A549 treated with CORT108297 at 1 μM for 4 hours (cell line): ENCODE results near the gene COX6A2. TPM values are rescaled to one million over a fixed set of nuclear protein-coding genes. Genes with fewer than 3 reads are reported as not detected.

ENCODE experiments used
- total RNA-seq: library from RNA; stranded (reverse); fragments of 200-300 nt; extraction: Qiagen RNA extraction; gene quantifications from 5 replicates; pipeline ENCODE4 v1.2.3, GENCODE V29; 2022

The COX6A2 gene
- total RNA-seq: not detected in 5 replicates

DNA sequence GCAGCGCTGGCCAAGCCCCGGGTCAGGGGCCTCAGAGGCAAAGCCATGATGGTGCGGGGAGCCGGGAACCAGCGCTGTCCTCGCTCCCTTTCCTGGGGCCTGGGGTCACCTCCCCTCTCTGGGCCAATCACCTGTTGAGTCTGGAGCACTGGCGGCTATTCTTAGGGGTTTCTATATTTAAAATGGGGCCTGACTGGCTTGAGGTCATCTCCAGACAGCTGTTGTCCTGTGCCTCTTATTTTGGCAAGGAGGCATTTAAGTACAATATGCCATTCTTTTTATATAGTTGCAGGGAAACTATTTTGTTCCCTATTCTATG lies at the start of gene COX6A2:
COX6A2 (minus strand) TSS at position 82 of the 319 bp plus-strand sequence; CDS start at position 47, 35 bp downstream.

DNA sequence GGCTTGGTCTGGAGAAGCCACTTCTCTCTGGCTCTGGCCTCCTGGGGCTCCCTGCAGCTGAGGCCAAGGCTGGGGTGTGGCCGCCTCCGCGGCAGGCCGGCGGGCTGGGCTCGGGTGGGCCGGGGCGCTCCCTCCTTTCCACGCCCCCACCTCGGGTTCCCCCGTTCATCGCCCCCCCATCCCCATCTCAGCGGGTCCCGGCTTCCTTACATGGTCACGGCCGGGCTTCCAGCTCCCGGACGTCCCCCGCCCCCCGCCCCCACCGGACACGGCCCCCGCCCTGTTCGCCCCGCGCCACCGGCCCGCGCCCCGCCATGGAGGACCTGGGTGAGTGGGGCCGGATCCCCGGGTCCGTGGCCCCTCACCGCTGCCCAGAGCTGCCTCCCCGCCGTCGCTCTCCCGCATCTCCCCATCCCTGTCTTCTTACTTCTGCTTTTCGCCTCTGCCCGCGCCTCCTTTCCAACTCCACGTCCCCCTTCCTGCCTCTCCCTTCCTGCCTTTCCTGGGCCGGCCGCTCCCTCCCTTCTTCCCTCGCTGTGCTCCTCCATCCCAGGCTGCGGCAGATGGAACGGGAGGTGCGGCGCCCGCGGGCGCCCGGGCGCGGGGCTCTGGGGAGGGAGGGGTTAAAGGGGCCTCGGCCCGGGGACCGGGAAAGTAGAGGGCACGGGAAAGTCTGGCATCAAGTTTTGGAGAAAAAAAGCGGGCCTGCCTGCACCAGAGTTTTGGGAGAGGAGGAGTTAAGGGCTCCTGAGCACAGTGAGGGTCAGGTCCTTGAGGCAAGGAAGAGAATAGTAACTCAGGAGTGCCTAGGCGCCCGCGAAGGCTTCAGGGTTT lies 43.9 kb upstream of the COX6A2 start, which contains the start of gene TGFB1I1:
TGFB1I1 (plus strand) TSS at position 278 of the 834 bp plus-strand sequence; CDS start at position 315, 37 bp downstream.

DNA sequence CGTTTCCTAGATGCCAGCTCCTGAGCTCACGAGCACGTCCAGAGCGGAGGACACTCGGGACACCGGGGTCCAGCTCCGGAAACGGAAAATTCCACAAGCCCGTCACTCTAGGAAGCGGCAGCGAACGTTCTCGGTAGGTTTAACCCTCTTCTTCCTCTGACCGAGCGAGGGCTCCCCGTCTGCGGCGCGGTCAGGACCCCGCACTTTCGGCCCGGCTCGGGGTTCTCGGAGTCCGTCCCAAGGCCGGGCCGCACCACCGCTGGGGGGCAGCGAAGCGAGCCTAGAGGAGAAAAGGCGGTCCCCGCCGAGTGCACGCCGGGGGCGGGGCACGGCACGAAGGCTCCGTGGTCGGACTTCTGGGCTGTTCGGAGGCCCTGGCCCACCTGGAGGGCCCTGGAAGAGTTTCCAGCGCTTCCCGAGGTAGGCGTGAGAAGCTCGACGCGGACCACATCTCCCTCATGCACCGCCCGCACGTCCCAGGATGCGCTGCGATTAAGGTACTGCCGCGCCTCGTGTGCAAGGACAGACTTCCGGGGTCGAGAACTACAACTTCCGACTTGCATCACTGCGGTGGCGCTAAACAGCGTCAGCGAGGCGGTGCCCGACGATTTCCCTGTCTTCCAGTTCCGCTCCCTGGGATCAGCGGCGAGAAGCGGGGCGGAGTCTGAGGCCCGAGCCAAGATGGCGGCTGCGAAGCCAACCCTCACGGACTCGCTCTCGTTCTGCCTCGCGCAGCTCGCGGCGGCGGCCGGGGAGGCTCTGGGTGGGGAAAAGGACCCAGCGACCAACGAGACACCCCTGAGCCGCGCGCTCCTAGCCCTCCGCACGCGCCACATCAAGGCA lies 30.9 kb upstream of the COX6A2 start, which contains the start of gene ARMC5:
ARMC5 (plus strand) TSS at position 658 of the 843 bp plus-strand sequence; CDS start at position 682, 24 bp downstream.

DNA sequence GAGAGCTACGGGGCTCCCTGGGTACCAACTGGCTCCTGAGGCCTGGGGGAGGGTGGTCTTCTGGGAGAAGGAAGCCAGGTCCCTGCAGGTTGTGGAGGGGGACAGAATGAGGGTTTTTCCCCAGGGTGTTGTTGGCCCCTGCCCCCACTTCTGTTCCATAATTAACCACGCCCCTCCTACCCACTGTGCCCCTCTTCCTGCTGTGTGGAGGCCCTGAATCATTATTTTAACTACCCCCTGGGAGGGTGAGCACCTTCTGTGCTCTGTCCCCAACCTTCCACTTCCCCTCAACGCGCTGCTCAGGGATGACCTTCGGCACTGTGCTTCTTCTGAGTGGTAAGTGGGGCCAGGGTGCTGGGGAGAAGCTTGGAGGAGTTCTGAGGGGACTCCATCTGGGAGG lies 35.1 kb downstream of the COX6A2 start, which contains the start of gene ITGAD:
ITGAD (plus strand) TSS at position 280 of the 400 bp plus-strand sequence; CDS start at position 306, 26 bp downstream.

Other genes with a start within 250 kb of the COX6A2 start
- 507 to 553 TPM (median 516 TPM) in 5 replicates for gene FUS, start 248.2 kb downstream of the COX6A2 start, total RNA-seq
- gene PYCARD, start 225.6 kb downstream of the COX6A2 start, total RNA-seq: 25.7 to 50.2 TPM (median 42.9 TPM) in 5 replicates
- gene TRIM72, start 214.2 kb downstream of the COX6A2 start, total RNA-seq: 0.02 to 0.07 TPM (median 0.02 TPM) in 5 replicates
- not detected in 5 replicates for gene PYDC1, start 211.2 kb downstream of the COX6A2 start, total RNA-seq
- 1.4 to 2.8 TPM (median 2.4 TPM) in 5 replicates for gene ITGAM, start 168.4 kb downstream of the COX6A2 start, total RNA-seq
- gene ITGAX, start 73.2 kb downstream of the COX6A2 start, total RNA-seq: 1.1 to 1.9 TPM (median 1.7 TPM) in 5 replicates
- 0.02 TPM in 1 of 5 replicates, not detected in the others for gene ITGAD, start 35.0 kb downstream of the COX6A2 start, total RNA-seq
- gene ZNF843, start 14.4 kb upstream of the COX6A2 start, total RNA-seq: 0.14 to 0.22 TPM (median 0.14 TPM) in 5 replicates
- gene ARMC5, start 31.1 kb upstream of the COX6A2 start, total RNA-seq: 6.7 to 15.2 TPM (median 11.1 TPM) in 5 replicates
- 35.9 to 63.4 TPM (median 47.8 TPM) in 5 replicates for gene TGFB1I1, start 43.8 kb upstream of the COX6A2 start, total RNA-seq
- 0.07 to 0.46 TPM (median 0.21 TPM) in 5 replicates for gene SLC5A2, start 54.8 kb upstream of the COX6A2 start, total RNA-seq
- gene RUSF1, start 80.0 kb upstream of the COX6A2 start, total RNA-seq: 39.3 to 57.5 TPM (median 53.3 TPM) in 5 replicates
- gene AHSP, start 99.5 kb upstream of the COX6A2 start, total RNA-seq: not detected in 5 replicates